Gastroesophageal sphincter (tissue), 4 donors: ENCODE data around the gene MAPK8. TPM values are rescaled to one million over a fixed set of nuclear protein-coding genes. Genes with fewer than 3 reads are reported as not detected.
"Not testable (repeated sequence)": the region's sequence is repeated elsewhere in the genome, so short reads cannot be mapped to it uniquely, and the experiment has no call there.

ENCODE experiments used
- ATAC-seq: fragments of 150-250 bp; one replicate; pipeline ENCODE4 v1.9.1; 2016; ENCODE audit warnings: mild to moderate bottlenecking, moderate library complexity
- H3K27ac ChIP-seq, 4 donors: fragments of 200-600 bp; sonication (generic) in 3 of 4; 1 replicate in 3 of 4; 2 replicates in 1 of 4; pipeline ENCODE4 v1.5.1; 2016 to 2019
- H3K27me3 ChIP-seq: fragments of 200-600 bp; sonication (generic); one replicate; pipeline ENCODE4 v1.5.1; 2019
- H3K36me3 ChIP-seq, 2 donors: fragments of 200-600 bp; sonication (generic); one replicate each; pipeline ENCODE4 v1.5.1; 2019; ENCODE audit warnings: control low read depth in 1 of 2
- H3K4me1 ChIP-seq, 3 donors: fragments of 200-600 bp; sonication (generic); 1 replicate in 2 of 3; 2 replicates in 1 of 3; pipeline ENCODE4 v1.5.1; 2016 to 2019; ENCODE audit warnings: control low read depth in 2 of 3
- H3K4me3 ChIP-seq, 2 donors: fragments of 200-600 bp; sonication (generic); one replicate each; pipeline ENCODE4 v1.5.1; 2019; ENCODE audit warnings: mild to moderate bottlenecking in 1 of 2, moderate library complexity in 1 of 2
- H3K9me3 ChIP-seq, 3 donors: fragments of 200-600 bp; sonication (generic); one replicate each; pipeline ENCODE4 v1.5.1; 2017 to 2019; ENCODE audit warnings: control low read depth in 2 of 3
- CTCF ChIP-seq, 4 experiments: fragments of 200-600 bp in 2 of 4; fragments of 450-650 bp in 2 of 4; sonication (generic) in 1 of 4; IDR thresholded peaks; one replicate each; pipeline ENCODE4 v1.5.1; 2017 to 2019; ENCODE audit warnings: antibody characterized with exemption in 4 of 4, mild to moderate bottlenecking in 2 of 4, moderate library complexity in 2 of 4
- EP300 ChIP-seq: sonication (generic); formaldehyde crosslinking; IDR thresholded peaks from one replicate; pipeline ENCODE4 v1.6.1; 2017; ENCODE audit warnings: antibody characterized with exemption, mild to moderate bottlenecking
- POLR2A ChIP-seq, 2 donors: fragments of 450-650 bp; IDR thresholded peaks; one replicate each; pipeline ENCODE4 v1.6.1; 2017; ENCODE audit warnings: antibody characterized with exemption in 2 of 2, mild to moderate bottlenecking in 2 of 2, moderate library complexity in 1 of 2
- POLR2AphosphoS5 ChIP-seq: sonication (generic); formaldehyde crosslinking; IDR thresholded peaks from one replicate; pipeline ENCODE4 v1.6.1; 2017; ENCODE audit warnings: antibody characterized with exemption
- WGBS, 2 donors: methylation state at CpG; one replicate each; pipeline ENCODE4 v1.1.5; 2018; ENCODE audit warnings: low coverage in 1 of 2; 5-methylcytosine and 5-hydroxymethylcytosine counted together
- total RNA-seq, 4 donors: library from RNA; depleted of rRNA; stranded (reverse); fragments of >200 nt; gene quantifications; one replicate each; pipeline ENCODE4 v1.1.0, GENCODE V29; 2016

Gene MAPK8
- total RNA-seq, 4 donors from 2014 or later: 35.6 to 63.7 (median 40.7) TPM

- Histone ChIP-seq H3K27ac (no peak overlapping the region), H3K4me3 (no peak overlapping the region), H3K4me1 (no peaks in the 10 kb centered on the region), H3K36me3 (peaks cover 0 to 16% of the 10 kb centered on the region in 2 donors), H3K27me3 (no peaks in the 10 kb centered on the region), H3K9me3 (peaks cover 0 to 14% (median 0%) of the 10 kb centered on the region in 3 donors)
- no peak for ATAC-seq
- WGBS, 2 donors: 90 to 95% methylated on average over 2 of the region's 2 CpGs
- TF ChIP-seq POLR2AphosphoS5: no peak
- no peak for TF ChIP-seq CTCF (IDR thresholded peaks at IDR 0.05)
Measured at GRCh38 chr10:48416584-48417232, 110.2 kb downstream of the MAPK8 start.

GRCh38 chr10:48417374-48417773 lies 110.9 kb downstream of the MAPK8 start:
- no peak for ATAC-seq
- WGBS, 2 donors: 88 to 100% methylated on average over 1 of the region's 1 CpG
- no peak overlapping the region for H3K27ac ChIP-seq
- no peaks in the 10 kb centered on the region for H3K4me1 ChIP-seq
- peaks cover 0 to 8% (median 0%) of the 10 kb centered on the region in 3 donors for H3K9me3 ChIP-seq
- no peak overlapping the region for H3K4me3 ChIP-seq
- H3K27me3 ChIP-seq: no peaks in the 10 kb centered on the region
- peaks cover 0 to 9% of the 10 kb centered on the region in 2 donors for H3K36me3 ChIP-seq
- TF ChIP-seq CTCF (IDR thresholded peaks at IDR 0.05) (no peak), EP300 (no peak), POLR2AphosphoS5 (no peak), POLR2A (IDR thresholded peaks at IDR 0.05) (no peak)

- H3K9me3 ChIP-seq: no peaks in the 10 kb centered on the region
- no peaks in the 10 kb centered on the region for H3K27me3 ChIP-seq
- H3K4me3 ChIP-seq: no peak overlapping the region
- 74 to 77% methylated on average over 5 of the region's 5 CpGs for WGBS, 2 donors
- H3K36me3 ChIP-seq: no peaks in the 10 kb centered on the region
- H3K27ac ChIP-seq: no peak overlapping the region
- H3K4me1 ChIP-seq: no peaks in the 10 kb centered on the region
- no peak for TF ChIP-seq POLR2A (IDR thresholded peaks at IDR 0.05)
- TF ChIP-seq CTCF (IDR thresholded peaks at IDR 0.05): no peak
- TF ChIP-seq EP300: no peak
- no peak for TF ChIP-seq POLR2AphosphoS5
- ATAC-seq: no peak
Measured at GRCh38 chr10:48418189-48418788, 111.8 kb downstream of the MAPK8 start.

GRCh38 chr10:48419714-48420113 lies 113.2 kb downstream of the MAPK8 start:
- ATAC-seq: no peak
- Histone ChIP-seq H3K27me3 (no peaks in the 10 kb centered on the region), H3K4me3 (no peak overlapping the region), H3K27ac (no peak overlapping the region), H3K36me3 (no peaks in the 10 kb centered on the region), H3K9me3 (no peaks in the 10 kb centered on the region), H3K4me1 (no peaks in the 10 kb centered on the region)
- TF ChIP-seq CTCF (IDR thresholded peaks at IDR 0.05) (no peak), POLR2A (IDR thresholded peaks at IDR 0.05) (no peak), POLR2AphosphoS5 (no peak), EP300 (no peak)
- WGBS, 2 donors: 88 to 98% methylated on average over 4 of the region's 4 CpGs

GRCh38 chr10:48421862-48422261 lies 115.4 kb downstream of the MAPK8 start:
- H3K4me3 ChIP-seq, H3K9me3 ChIP-seq, H3K4me1 ChIP-seq, H3K27ac ChIP-seq, H3K27me3 ChIP-seq, ATAC-seq: not testable (repeated sequence)
- WGBS, 2 donors: 100% methylated on average over 1 of the region's 2 CpGs; no CpG with 5 or more reads in 1 of the 2 donors
- H3K36me3 ChIP-seq: peaks cover 0 to 12% of the 10 kb centered on the region in 2 donors
